Large intestine (tissue), 3 donors: ENCODE data around the gene NLRP3. TPM values are rescaled to one million over a fixed set of nuclear protein-coding genes. Genes with fewer than 3 reads are reported as not detected.

Experiments used
- DNase-seq, 2 donors: peaks; one replicate each; pipeline versions ENCODE4 v3.0.0 to v3.0.0-alpha.2; 2013
- H3K27ac ChIP-seq: one replicate; pipeline ENCODE4 v1.5.1; 2013; ENCODE audit warnings: low read length
- H3K27me3 ChIP-seq: 2 replicates; pipeline ENCODE4 v1.6.1; 2013; ENCODE audit warnings: low read length; ENCODE audit not compliant: control insufficient read depth, insufficient read depth
- H3K36me3 ChIP-seq: 2 replicates; pipeline ENCODE4 v1.6.1; 2013; ENCODE audit warnings: low read length; ENCODE audit not compliant: control insufficient read depth, insufficient read depth
- H3K4me1 ChIP-seq: one replicate; pipeline ENCODE4 v1.6.1; 2013; ENCODE audit warnings: low read length; ENCODE audit not compliant: control insufficient read depth, insufficient read depth
- H3K4me3 ChIP-seq: one replicate; pipeline ENCODE4 v1.5.1; 2013; ENCODE audit warnings: low read length
- H3K9me3 ChIP-seq: one replicate; pipeline ENCODE4 v1.6.1; 2013; ENCODE audit warnings: mild to moderate bottlenecking, low read depth, low read length, moderate library complexity; ENCODE audit not compliant: control insufficient read depth
- WGBS: methylation state at CpG from one replicate; pipeline ENCODE4 v1.1.5; 2013; ENCODE audit warnings: low lambda C conversion rate; ENCODE audit not compliant: insufficient coverage; 5-methylcytosine and 5-hydroxymethylcytosine counted together
- polyA plus RNA-seq: library from polyadenylated mRNA; unstranded; fragments of 120-200 nt; gene quantifications from one replicate; pipeline ENCODE4 v1.2.1, GENCODE V29; 2013

Gene NLRP3
- polyA plus RNA-seq, 1 donor, result 0.78 TPM

- no peaks in the 10 kb centered on the region for H3K9me3 ChIP-seq
- no CpG with 5 or more reads among the region's 11 CpGs for WGBS
- no peak overlapping the region for H3K27ac ChIP-seq
- no peaks in the 10 kb centered on the region for H3K36me3 ChIP-seq
- no peaks in the 10 kb centered on the region for H3K4me1 ChIP-seq
- no peaks in the 10 kb centered on the region for H3K27me3 ChIP-seq
- no peak for DNase-seq
- no peak overlapping the region for H3K4me3 ChIP-seq
Observed at GRCh38 chr1:247409869-247410544, 6.0 kb upstream of the NLRP3 start.

DNA sequence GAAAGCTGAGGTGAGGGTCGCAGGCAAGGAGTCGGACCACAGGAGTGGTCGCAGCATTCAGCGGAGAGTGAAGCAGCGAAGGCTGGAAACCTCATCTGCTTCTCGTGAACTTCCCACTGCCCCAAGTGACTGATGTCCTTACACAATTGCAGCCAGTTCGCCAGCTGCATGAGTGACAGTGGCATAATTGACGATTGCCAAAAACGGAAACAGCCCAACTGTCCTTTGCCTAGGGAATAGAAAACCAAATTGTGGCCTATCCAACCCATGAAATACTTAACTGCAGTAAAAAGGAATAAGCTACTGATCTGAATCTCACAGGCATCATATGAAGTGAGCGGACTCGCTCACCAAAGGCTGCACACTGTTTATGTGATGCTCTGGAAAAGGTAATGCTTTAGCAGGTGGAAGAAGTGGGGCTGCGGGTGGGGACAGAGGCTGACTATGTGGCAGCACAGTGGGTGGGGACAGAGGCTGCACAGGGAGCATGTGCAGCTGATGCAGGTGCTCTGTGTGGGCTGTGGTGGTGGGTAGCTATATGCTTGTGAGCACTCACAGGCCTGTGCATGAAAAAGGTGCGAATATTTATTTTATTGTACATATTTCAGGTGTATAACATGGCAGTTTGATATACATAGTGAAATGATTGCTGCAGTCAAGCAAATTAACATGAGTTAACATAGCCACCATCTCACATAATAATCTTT lies 4.2 kb upstream of the NLRP3 start:
- Histone ChIP-seq H3K27me3 (no peaks in the 10 kb centered on the region), H3K4me3 (no peak overlapping the region), H3K36me3 (no peaks in the 10 kb centered on the region), H3K27ac (no peak overlapping the region), H3K4me1 (no peaks in the 10 kb centered on the region), H3K9me3 (no peaks in the 10 kb centered on the region)
- WGBS, result no CpG with 5 or more reads among the region's 13 CpGs
- DNase-seq, result no peak

DNA sequence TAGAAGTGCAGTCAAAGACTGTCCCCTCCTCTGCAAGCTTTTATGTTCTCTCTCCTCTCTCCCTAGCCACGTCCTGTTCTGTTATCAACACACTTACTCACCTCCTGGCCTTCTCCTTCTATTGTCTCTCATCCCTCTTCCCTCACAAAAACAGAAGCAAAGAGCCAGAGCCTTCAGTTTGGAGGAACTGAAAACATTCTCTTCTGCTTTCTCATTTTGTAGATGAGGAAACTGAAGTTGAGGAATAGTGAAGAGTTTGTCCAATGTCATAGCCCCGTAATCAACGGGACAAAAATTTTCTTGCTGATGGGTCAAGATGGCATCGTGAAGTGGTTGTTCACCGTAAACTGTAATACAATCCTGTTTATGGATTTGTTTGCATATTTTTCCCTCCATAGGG lies 1.9 kb downstream of the NLRP3 start:
- WGBS, result 71% methylated on average over 2 of the region's 5 CpGs
- Histone ChIP-seq H3K4me1 (no peaks in the 10 kb centered on the region), H3K9me3 (no peaks in the 10 kb centered on the region), H3K36me3 (no peaks in the 10 kb centered on the region), H3K27ac (no peak overlapping the region), H3K4me3 (no peak overlapping the region), H3K27me3 (no peaks in the 10 kb centered on the region)
- DNase-seq, result no peak

- H3K27me3 ChIP-seq, result no peaks in the 10 kb centered on the region
- H3K36me3 ChIP-seq, result no peaks in the 10 kb centered on the region
- H3K27ac ChIP-seq, result no peak overlapping the region
- no peaks in the 10 kb centered on the region for H3K4me1 ChIP-seq
- no CpG with 5 or more reads among the region's 9 CpGs for WGBS
- no peaks in the 10 kb centered on the region for H3K9me3 ChIP-seq
- DNase-seq, result no peak
- no peak overlapping the region for H3K4me3 ChIP-seq
Observed at GRCh38 chr1:247419336-247419735, 3.4 kb downstream of the NLRP3 start.

- no peaks in the 10 kb centered on the region for H3K36me3 ChIP-seq
- no peak overlapping the region for H3K27ac ChIP-seq
- no peaks in the 10 kb centered on the region for H3K9me3 ChIP-seq
- H3K4me1 ChIP-seq, result no peaks in the 10 kb centered on the region
- no peak for DNase-seq
- no peaks in the 10 kb centered on the region for H3K27me3 ChIP-seq
- no peak overlapping the region for H3K4me3 ChIP-seq
- WGBS, result no CpG with 5 or more reads among the region's 2 CpGs
Observed at GRCh38 chr1:247421074-247421473, 5.1 kb downstream of the NLRP3 start.

DNA sequence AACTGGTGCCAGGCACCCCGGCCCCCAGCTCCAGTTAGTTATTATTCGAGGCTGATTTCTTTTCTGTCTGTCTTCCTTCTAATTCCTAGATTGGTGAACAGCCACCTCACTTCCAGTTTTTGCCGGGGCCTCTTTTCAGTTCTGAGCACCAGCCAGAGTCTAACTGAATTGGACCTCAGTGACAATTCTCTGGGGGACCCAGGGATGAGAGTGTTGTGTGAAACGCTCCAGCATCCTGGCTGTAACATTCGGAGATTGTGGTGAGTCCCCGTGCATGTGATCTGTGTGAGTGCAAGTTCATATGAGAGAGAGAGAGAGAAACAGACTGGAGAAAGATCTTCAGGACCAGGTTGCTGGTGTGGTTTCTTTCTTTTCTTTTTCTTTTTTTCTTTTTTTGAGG lies 13.5 kb downstream of the NLRP3 start:
- DNase-seq, result no peak
- Histone ChIP-seq H3K4me1 (no peaks in the 10 kb centered on the region), H3K4me3 (no peak overlapping the region), H3K27ac (no peak overlapping the region), H3K27me3 (no peaks in the 10 kb centered on the region), H3K36me3 (no peaks in the 10 kb centered on the region), H3K9me3 (no peaks in the 10 kb centered on the region)
- 80% methylated on average over 1 of the region's 6 CpGs for WGBS

DNA sequence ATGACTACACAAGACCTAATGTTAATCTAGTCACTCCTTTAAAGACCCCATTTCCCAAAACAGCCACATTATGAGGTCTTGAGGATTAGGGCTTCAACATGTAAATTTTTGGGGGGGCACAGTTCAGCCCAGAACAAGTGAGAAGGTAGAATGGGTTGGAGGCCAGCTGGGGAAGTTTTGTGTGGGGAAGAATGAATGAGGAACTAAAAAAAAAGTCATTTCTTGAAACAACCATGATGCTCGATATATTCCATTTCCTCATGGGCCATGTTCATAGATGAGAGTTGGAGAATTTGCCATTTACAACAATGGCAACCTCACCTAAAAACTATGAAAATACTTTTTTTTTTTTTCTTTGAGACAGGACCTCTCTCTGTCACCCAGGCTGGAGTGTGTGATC lies 14.5 kb downstream of the NLRP3 start:
- no peaks in the 10 kb centered on the region for H3K36me3 ChIP-seq
- no peaks in the 10 kb centered on the region for H3K27me3 ChIP-seq
- H3K27ac ChIP-seq, result no peak overlapping the region
- no peaks in the 10 kb centered on the region for H3K9me3 ChIP-seq
- no peaks in the 10 kb centered on the region for H3K4me1 ChIP-seq
- DNase-seq, result no peak
- 43% methylated on average over 1 of the region's 1 CpG for WGBS
- no peak overlapping the region for H3K4me3 ChIP-seq

DNA sequence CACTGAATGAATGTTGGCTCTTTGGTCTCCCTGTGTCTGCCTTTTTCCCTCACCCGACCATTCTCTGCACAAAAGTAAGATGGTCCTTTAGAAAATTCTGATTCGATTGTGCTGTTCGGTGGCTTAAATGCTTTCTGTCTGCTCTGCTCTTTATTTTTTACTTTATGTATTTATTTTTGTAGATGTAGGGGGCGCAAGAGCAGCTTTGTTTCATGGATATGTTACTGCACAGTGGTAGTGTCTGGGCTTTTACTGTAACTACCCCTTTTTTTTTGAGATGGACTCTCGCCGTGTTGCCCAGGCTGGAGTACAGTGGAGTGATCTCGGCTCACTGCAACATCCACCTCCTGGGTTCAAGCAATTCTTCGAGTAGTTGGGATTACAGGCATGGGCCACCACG lies 15.7 kb downstream of the NLRP3 start:
- DNase-seq, result no peak
- WGBS, result 86% methylated on average over 1 of the region's 9 CpGs
- Histone ChIP-seq H3K9me3 (no peaks in the 10 kb centered on the region), H3K27ac (no peak overlapping the region), H3K36me3 (no peaks in the 10 kb centered on the region), H3K4me1 (no peaks in the 10 kb centered on the region), H3K4me3 (no peak overlapping the region), H3K27me3 (no peaks in the 10 kb centered on the region)

- WGBS, result no CpG with 5 or more reads among the region's 15 CpGs
- Histone ChIP-seq H3K27me3 (no peaks in the 10 kb centered on the region), H3K4me3 (no peak overlapping the region), H3K36me3 (no peaks in the 10 kb centered on the region), H3K27ac (no peak overlapping the region), H3K4me1 (no peaks in the 10 kb centered on the region), H3K9me3 (no peaks in the 10 kb centered on the region)
- no peak for DNase-seq
Observed at GRCh38 chr1:247434005-247434404, 18.0 kb downstream of the NLRP3 start.

GRCh38 chr1:247435030-247435758 lies 19.2 kb downstream of the NLRP3 start:
- DNase-seq, result no peak
- no peaks in the 10 kb centered on the region for H3K4me1 ChIP-seq
- 68% methylated on average over 5 of the region's 13 CpGs for WGBS
- no peaks in the 10 kb centered on the region for H3K9me3 ChIP-seq
- H3K36me3 ChIP-seq, result no peaks in the 10 kb centered on the region
- no peak overlapping the region for H3K27ac ChIP-seq
- no peak overlapping the region for H3K4me3 ChIP-seq
- H3K27me3 ChIP-seq, result no peaks in the 10 kb centered on the region
